AG09309 (cell line): Measurements from ENCODE around the gene SH2D6.

Experiments used
- DNase-seq: peaks from one replicate; pipeline ENCODE4 v3.0.0-alpha.2; 2010; ENCODE audit warnings: low read depth
- H3K4me3 ChIP-seq: 2 replicates; pipeline ENCODE4 v1.5.1; 2011; ENCODE audit warnings: mild to moderate bottlenecking, low read depth, low read length, moderate library complexity; ENCODE audit not compliant: control insufficient read depth
- CTCF ChIP-seq: IDR thresholded peaks from 2 replicates; pipeline ENCODE4 v1.5.1; 2011; ENCODE audit warnings: mild to moderate bottlenecking, low read depth, low read length, inconsistent platforms; ENCODE audit not compliant: insufficient read depth, control insufficient read depth; ENCODE audit errors: missing control alignments

SH2D6 gene

DNA sequence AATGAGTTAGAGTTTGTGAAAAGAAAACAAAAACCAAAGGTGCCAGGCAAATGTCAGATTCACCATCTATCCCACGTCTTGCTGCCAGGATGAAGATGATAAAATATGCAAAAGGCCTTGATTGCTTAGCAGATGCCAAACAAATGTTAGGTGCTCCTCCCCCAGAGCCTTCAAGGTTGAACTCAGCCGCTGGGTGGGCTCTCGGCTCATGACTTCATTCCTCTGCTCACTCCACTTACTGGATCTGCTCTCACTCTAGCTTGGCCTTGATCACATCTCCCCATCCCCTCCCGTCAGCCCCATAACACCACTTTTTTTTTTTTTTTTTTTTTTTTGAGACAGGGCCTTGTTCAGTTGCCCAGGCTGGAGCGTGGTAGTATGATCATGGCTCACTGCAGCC, 38.5 kb downstream of the SH2D6 start:
- no peak overlapping the region for H3K4me3 ChIP-seq
- TF ChIP-seq CTCF: no peak
- DNase-seq: no peak

GRCh38 chr2:85457877-85458316, 39.4 kb downstream of the SH2D6 start:
- DNase-seq: no peak
- TF ChIP-seq CTCF: no peak
- H3K4me3 ChIP-seq: no peak overlapping the region

- no peak overlapping the region for H3K4me3 ChIP-seq
- no peak for TF ChIP-seq CTCF
- no peak for DNase-seq
Measured at GRCh38 chr2:85458601-85459563, 40.4 kb downstream of the SH2D6 start.

DNA sequence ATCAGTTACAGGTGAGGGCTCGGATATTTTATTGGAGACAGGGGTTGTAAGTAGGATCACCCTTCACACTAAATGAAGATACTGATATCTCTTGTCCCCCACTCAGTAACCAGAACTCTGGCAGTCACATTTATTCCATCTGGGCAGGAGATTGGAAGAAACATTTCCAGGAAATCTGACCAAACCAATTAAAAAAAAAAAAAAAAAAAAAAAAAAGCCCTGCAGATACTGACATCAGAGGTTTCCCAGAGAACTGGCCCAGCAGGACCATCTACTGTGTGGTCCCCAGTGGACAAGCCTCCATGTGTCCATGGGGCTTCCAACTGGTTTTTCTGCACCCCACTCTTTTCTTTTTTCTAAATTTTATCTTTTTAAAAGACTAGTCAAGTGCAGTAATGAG, 41.3 kb downstream of the SH2D6 start:
- no peak for DNase-seq
- H3K4me3 ChIP-seq: no peak overlapping the region
- TF ChIP-seq CTCF: no peak

DNA sequence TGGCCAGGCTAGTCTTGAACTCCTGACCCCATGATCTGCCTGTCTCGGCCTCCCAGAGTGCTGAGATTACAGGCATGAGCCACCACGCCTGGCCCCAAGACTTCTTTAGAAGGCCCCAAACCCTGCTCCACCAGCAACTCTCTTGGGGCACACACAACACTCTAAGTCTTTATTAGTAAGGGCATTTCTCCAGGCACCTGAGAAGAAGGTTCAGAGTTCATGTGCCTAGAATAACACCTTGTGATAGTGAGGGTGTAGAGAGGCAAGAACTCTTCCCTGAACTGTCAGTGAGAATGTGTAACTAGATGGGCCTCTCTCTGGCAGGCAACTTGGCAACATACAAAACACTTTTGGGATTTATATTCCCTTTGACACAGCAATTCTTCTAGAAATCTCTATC, 43.8 kb downstream of the SH2D6 start:
- no peak for DNase-seq
- no peak for TF ChIP-seq CTCF
- no peak overlapping the region for H3K4me3 ChIP-seq

GRCh38 chr2:85468096-85468703, 49.7 kb downstream of the SH2D6 start:
- no peak for DNase-seq
- TF ChIP-seq CTCF: no peak
- no peak overlapping the region for H3K4me3 ChIP-seq
